HepG2 (cell line): ENCODE measurements around the gene CFAP300. TPM values are rescaled to one million over a fixed set of nuclear protein-coding genes. Genes with fewer than 3 reads are reported as not detected.

Source experiments
- AFF4 ChIP-seq: sonication (generic); formaldehyde crosslinking; IDR thresholded peaks from 2 replicates; pipeline ENCODE4 v1.4.0; 2020; ENCODE audit warnings: missing genetic modification reagents
- CEBPG ChIP-seq: IDR thresholded peaks from 2 replicates; pipeline ENCODE4 v1.6.1; 2016
- FOXA3 ChIP-seq: IDR thresholded peaks from 2 replicates; pipeline ENCODE4 v1.6.1; 2016; ENCODE audit warnings: missing genetic modification reagents, missing compliant biosample characterization
- KLF11 ChIP-seq: IDR thresholded peaks from 2 replicates; pipeline ENCODE4 v1.6.1; 2016; ENCODE audit warnings: missing compliant biosample characterization
- KMT2A ChIP-seq: sonication (generic); formaldehyde crosslinking; IDR thresholded peaks from 2 replicates; pipeline ENCODE4 v1.4.0; 2020; ENCODE audit warnings: missing genetic modification reagents
- MED1 ChIP-seq: sonication (generic); formaldehyde crosslinking; IDR thresholded peaks from 2 replicates; pipeline ENCODE4 v1.4.0; 2020; ENCODE audit warnings: missing genetic modification reagents
- PRDM10 ChIP-seq: sonication (generic); formaldehyde crosslinking; IDR thresholded peaks from 2 replicates; pipeline ENCODE4 v1.4.0; 2020; ENCODE audit warnings: low read depth, missing genetic modification reagents
- TAF15 ChIP-seq: fragments of 200-400 bp; formaldehyde crosslinking; IDR thresholded peaks from one replicate; pipeline ENCODE4 v1.6.1; 2018; ENCODE audit warnings: mild to moderate bottlenecking, low read depth, low read length; ENCODE audit not compliant: poor library complexity, severe bottlenecking
- TBP ChIP-seq: sonication (generic); formaldehyde crosslinking; IDR thresholded peaks from 2 replicates; pipeline ENCODE4 v1.5.0; 2020; ENCODE audit warnings: missing genetic modification reagents
- THRA ChIP-seq: sonication (generic); formaldehyde crosslinking; IDR thresholded peaks from 2 replicates; pipeline ENCODE4 v1.4.0; 2020; ENCODE audit warnings: missing genetic modification reagents, borderline replicate concordance
- ZNF142 ChIP-seq: sonication (generic); formaldehyde crosslinking; IDR thresholded peaks from 2 replicates; pipeline ENCODE4 v1.4.0; 2020; ENCODE audit warnings: missing genetic modification reagents
- ZNF276 ChIP-seq: sonication (generic); formaldehyde crosslinking; IDR thresholded peaks from 2 replicates; pipeline ENCODE4 v1.4.0; 2020; ENCODE audit warnings: mild to moderate bottlenecking, low read depth, missing genetic modification reagents
- ZNF792 ChIP-seq: IDR thresholded peaks from 2 replicates; pipeline ENCODE4 v1.6.1; 2016
- polyA plus RNA-seq, 8 experiments: library from polyadenylated mRNA; depleted of rRNA in 3 of 8; stranded (reverse) in 7 of 8; unstranded in 1 of 8; fragments of >200 nt; fragmentation: Illumina TruSeq in 4 of 8; extraction: Trizol in 4 of 8; gene quantifications; 2 replicates each; pipeline versions ENCODE4 v1.2.1 to v1.2.3, GENCODE V29; 2011 to 2016; ENCODE audit warnings: low read depth in 4 of 8, missing spikeins in 1 of 8, mixed read lengths in 1 of 8; ENCODE audit not compliant: insufficient read depth in 1 of 8
- total RNA-seq, 5 experiments: library from RNA; depleted of rRNA; stranded (reverse); fragments of >200 nt; fragmentation: Illumina TruSeq; extraction: Trizol; gene quantifications; 2 replicates each; pipeline ENCODE4 v1.2.3, GENCODE V29; 2016; ENCODE audit warnings: low read depth in 1 of 5

The CFAP300 gene
- total and polyA plus RNA-seq, 2 of the 13 experiments (the other 11 are each of a cell fraction or from before 2014, with no cell fraction given) = not detected

- TF ChIP-seq PRDM10 (no peak), ZNF276 (CRISPR knock-in tag) (no peak), TAF15 (no peak), ZNF792 (CRISPR knock-in tag) (no peak), MED1 (CRISPR knock-in tag) (peak; percentile 52; the same call in 1 of the 2 replicates), TBP (CRISPR knock-in tag) (no peak), CEBPG (0 out of 2 replicates have a peak, but pooled peaks have one; percentile 4), KMT2A (CRISPR knock-in tag) (0 out of 2 replicates have a peak, but pooled peaks have one; percentile 21), AFF4 (peak; percentile 78; the same call in 1 of the 2 replicates), KLF11 (CRISPR knock-in tag) (0 out of 2 replicates have a peak, but pooled peaks have one; percentile 66), FOXA3 (CRISPR knock-in tag) (peak; percentile 71), THRA (CRISPR knock-in tag) (peak; percentile 57; the same call in 1 of the 2 replicates), ZNF142 (0 out of 2 replicates have a peak, but pooled peaks have one; percentile 34)
Observed at GRCh38 chr11:102115557-102115956, 68.3 kb downstream of the CFAP300 start (continued).
